Stomach smooth muscle (tissue), 2 donors: ENCODE results near the gene THSD7B.

Experiments used
- H3K27ac ChIP-seq: one replicate; pipeline ENCODE4 v1.7.0; 2013; ENCODE audit warnings: mild to moderate bottlenecking, low read length, inconsistent platforms
- H3K27me3 ChIP-seq, 2 donors: one replicate each; pipeline ENCODE4 v1.7.0; 2013; ENCODE audit warnings: low read length in 2 of 2; ENCODE audit not compliant: insufficient read depth in 2 of 2, control insufficient read depth in 1 of 2
- H3K36me3 ChIP-seq, 2 donors: one replicate each; pipeline ENCODE4 v1.7.0; 2013; ENCODE audit warnings: low read length in 2 of 2; ENCODE audit not compliant: control insufficient read depth in 2 of 2, insufficient read depth in 2 of 2
- H3K4me1 ChIP-seq: one replicate; pipeline ENCODE4 v1.7.0; 2013; ENCODE audit warnings: low read length; ENCODE audit not compliant: control insufficient read depth, insufficient read depth
- H3K4me3 ChIP-seq, 2 donors: one replicate each; pipeline ENCODE4 v1.7.0; 2013; ENCODE audit warnings: low read length in 2 of 2
- H3K9ac ChIP-seq, 2 donors: one replicate each; pipeline ENCODE4 v1.7.0; 2013; ENCODE audit warnings: low read length in 2 of 2, mild to moderate bottlenecking in 1 of 2
- H3K9me3 ChIP-seq, 2 donors: one replicate each; pipeline ENCODE4 v1.7.0; 2013; ENCODE audit warnings: low read length in 2 of 2; ENCODE audit not compliant: control insufficient read depth in 2 of 2
- donor health status: healthy.
- donor health status: Pancreatic carcinoma.

The THSD7B gene

DNA sequence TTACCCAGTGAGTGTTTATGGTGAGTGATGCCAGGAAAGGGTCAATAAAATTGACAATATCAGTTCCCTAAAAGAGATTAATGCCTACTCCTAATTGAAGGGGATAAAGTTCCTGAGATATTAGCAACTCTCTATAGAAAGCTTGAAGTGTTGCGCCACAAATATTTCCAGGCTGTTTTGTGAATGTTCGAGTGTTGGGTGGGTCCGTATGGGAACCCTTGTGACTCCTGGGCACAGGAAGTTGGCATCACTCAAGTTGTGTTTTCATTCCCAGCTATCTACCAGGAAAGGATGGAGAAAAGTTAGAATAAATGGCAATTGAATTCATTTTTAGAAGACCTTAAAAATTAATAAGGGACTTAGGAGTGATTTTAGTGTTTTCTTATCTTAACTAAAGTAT, 472.7 kb downstream of the THSD7B start:
- no peak overlapping the region for H3K27ac ChIP-seq
- no peak overlapping the region for H3K9ac ChIP-seq

DNA sequence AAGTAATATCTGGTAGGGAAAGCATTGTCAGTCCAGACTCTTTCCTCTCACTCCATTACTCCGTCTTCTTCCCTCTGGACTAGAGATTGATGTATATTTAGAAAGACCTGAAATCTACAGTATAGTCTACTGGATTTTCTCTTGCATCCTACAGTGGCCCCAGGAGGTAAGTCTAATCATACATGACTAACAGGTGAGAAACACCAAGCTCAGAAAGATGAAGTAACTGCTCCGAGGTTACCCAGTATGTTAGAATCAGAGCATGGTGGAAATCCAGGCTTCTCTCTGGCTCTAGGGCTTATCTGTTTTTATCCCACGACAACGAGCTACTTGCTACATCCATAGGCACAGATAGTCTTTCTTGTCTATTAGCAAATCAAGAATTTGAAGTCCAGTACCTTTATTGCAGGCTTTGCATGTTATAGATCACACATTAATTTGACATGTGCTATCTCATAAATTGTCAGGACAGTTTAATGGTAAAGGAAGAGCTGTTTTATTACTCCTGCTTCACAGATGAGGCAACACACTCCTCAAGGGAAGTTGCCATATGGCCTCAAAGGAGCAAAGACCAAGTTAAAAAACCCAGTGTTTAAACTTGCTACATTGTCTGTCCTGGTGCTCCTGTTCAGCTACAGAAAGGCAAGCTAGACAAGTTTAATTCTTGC, 484.3 kb downstream of the THSD7B start:
- H3K27me3 ChIP-seq = no peaks in the 10 kb centered on the region
- H3K4me3 ChIP-seq = no peak overlapping the region
- no peak overlapping the region for H3K9ac ChIP-seq
- H3K9me3 ChIP-seq = no peaks in the 10 kb centered on the region
- no peaks in the 10 kb centered on the region for H3K36me3 ChIP-seq
- no peaks in the 10 kb centered on the region for H3K4me1 ChIP-seq
- H3K27ac ChIP-seq = no peak overlapping the region

More for the DNA sequence above, 472.7 kb downstream of the THSD7B start:
- no peaks in the 10 kb centered on the region for H3K36me3 ChIP-seq
- no peak overlapping the region for H3K4me3 ChIP-seq
- H3K4me1 ChIP-seq = no peaks in the 10 kb centered on the region
- H3K9me3 ChIP-seq = no peaks in the 10 kb centered on the region
- H3K27me3 ChIP-seq = no peaks in the 10 kb centered on the region

DNA sequence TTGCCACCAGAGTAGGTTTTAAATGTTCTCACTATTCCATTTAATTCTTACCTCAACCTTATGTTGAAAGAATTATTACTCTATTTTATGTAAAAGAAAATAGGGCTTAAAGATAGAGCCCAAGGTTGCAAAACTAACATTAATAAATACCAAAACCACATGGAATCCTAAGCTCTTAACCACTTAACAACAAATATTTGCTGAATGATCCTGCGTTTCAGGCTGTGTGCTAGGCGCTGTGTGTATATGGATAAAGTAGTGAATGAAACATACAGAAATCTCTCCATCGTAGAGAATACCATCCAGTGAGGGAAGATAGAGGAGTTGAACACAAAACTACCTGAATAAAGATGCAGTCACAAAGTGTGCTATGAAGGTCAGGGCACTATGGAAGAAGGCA, 485.1 kb downstream of the THSD7B start:
- H3K9me3 ChIP-seq = no peaks in the 10 kb centered on the region
- H3K36me3 ChIP-seq = no peaks in the 10 kb centered on the region
- no peak overlapping the region for H3K27ac ChIP-seq
- no peak overlapping the region for H3K9ac ChIP-seq
- H3K4me1 ChIP-seq = no peaks in the 10 kb centered on the region
- no peak overlapping the region for H3K4me3 ChIP-seq
- H3K27me3 ChIP-seq = no peaks in the 10 kb centered on the region

DNA sequence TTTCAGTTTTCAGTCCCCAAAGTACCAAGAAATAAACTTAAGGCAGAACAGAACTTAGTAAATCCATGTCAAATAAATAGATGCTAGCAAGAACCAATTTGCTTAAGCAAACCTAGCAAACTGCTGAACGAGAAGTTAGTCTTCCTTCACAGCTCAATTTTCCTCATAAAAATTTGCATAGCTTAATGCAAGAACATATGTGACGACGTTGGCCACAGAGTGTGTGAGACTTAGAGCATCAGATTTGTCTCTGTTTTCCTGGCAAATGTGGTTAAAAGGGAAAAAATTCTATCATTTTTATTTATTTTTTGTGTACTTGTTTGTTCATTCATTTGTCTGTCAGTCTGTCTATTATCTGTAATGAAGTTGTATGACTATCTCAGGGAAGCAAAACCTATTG, 485.7 kb downstream of the THSD7B start:
- Histone ChIP-seq H3K27ac (no peak overlapping the region), H3K27me3 (no peaks in the 10 kb centered on the region), H3K4me1 (no peaks in the 10 kb centered on the region), H3K36me3 (no peaks in the 10 kb centered on the region), H3K9me3 (no peaks in the 10 kb centered on the region), H3K4me3 (no peak overlapping the region), H3K9ac (no peak overlapping the region)

DNA sequence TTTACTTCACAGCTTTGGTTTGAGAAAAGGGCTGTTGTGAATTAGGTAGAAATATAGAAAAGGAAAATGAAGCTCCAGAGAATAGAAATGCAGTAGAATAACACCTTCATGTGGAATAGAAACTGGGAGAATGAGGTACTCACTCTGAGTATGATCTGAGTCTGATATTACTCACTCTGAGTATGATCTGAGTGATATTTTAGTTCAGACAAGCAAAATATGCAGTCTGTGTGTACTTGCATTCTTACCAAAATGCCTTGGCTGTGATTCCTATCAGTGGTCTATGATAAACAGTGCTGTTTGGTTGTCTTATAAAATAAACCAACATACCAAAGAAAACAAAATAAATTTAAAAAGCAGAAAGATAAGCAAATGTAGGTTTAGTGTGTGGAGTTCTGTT, 487.6 kb downstream of the THSD7B start:
- H3K9ac ChIP-seq = no peak overlapping the region
- no peaks in the 10 kb centered on the region for H3K27me3 ChIP-seq
- no peak overlapping the region for H3K27ac ChIP-seq
- H3K36me3 ChIP-seq = no peaks in the 10 kb centered on the region
- H3K9me3 ChIP-seq = no peaks in the 10 kb centered on the region
- no peaks in the 10 kb centered on the region for H3K4me1 ChIP-seq
- no peak overlapping the region for H3K4me3 ChIP-seq

DNA sequence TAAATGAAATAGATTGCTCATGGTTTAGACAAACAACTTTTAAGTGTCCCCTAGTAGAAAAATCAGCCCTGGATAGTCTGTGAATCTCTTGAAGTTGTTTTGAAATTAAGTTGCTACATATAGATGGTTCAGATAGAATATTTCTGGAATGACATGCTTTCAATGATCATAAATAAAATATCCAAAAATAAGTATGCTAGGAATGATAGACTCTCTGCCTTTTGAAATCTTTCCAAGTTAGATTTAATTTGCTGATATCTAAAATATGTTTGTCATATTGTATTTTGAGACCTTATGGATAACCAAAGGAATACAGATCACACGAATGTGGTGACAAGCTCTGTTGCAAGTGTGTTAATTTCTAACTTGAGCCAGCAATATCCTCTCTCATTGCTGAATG, 488.7 kb downstream of the THSD7B start:
- Histone ChIP-seq H3K4me3 (no peak overlapping the region), H3K4me1 (no peaks in the 10 kb centered on the region), H3K36me3 (no peaks in the 10 kb centered on the region), H3K27me3 (no peaks in the 10 kb centered on the region), H3K27ac (no peak overlapping the region), H3K9ac (no peak overlapping the region), H3K9me3 (no peaks in the 10 kb centered on the region)

DNA sequence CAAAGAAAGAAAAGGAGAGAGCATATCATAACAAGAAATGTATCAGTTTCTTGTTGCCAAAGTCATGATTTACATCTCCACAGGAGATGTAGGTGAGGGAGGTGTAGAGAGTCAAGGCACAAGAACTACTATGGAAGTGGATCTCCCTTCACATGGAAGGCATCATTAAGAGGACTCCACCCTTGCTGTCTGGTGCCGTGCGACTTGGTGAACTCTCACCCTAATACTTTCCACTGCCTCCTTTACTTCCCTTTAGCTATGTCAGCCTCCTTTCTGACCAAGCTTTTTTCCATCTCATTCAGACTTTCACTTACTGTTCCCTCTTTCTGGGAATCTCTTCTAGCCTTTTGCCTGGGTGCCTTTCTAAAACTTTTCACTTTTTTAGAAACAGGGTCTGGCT, 490.0 kb downstream of the THSD7B start:
- H3K9me3 ChIP-seq = no peaks in the 10 kb centered on the region
- no peaks in the 10 kb centered on the region for H3K27me3 ChIP-seq
- H3K4me1 ChIP-seq = no peaks in the 10 kb centered on the region
- H3K4me3 ChIP-seq = no peak overlapping the region
- H3K27ac ChIP-seq = no peak overlapping the region
- no peak overlapping the region for H3K9ac ChIP-seq
- no peaks in the 10 kb centered on the region for H3K36me3 ChIP-seq

DNA sequence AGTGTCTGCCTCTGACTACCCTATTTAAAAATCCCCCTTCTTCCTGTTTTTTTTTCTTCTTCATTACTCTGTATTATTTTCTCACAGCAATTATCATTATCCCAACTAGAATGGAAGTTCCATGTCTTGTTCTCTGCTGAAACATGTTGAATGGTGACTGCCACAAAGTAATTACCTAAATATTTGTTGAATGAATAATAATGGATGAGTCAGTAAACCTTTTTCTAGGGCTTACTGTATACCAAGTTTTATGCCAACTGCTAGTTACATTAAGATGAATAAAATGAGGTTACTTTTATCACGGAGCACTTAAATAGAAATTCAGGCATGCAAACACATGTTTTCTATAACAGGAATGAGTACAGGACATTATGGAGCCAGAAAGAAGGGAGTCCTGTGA, 490.6 kb downstream of the THSD7B start:
- H3K9ac ChIP-seq = no peak overlapping the region
- H3K9me3 ChIP-seq = no peaks in the 10 kb centered on the region
- no peak overlapping the region for H3K4me3 ChIP-seq
- H3K4me1 ChIP-seq = no peaks in the 10 kb centered on the region
- no peak overlapping the region for H3K27ac ChIP-seq
- no peaks in the 10 kb centered on the region for H3K27me3 ChIP-seq
- H3K36me3 ChIP-seq = no peaks in the 10 kb centered on the region

DNA sequence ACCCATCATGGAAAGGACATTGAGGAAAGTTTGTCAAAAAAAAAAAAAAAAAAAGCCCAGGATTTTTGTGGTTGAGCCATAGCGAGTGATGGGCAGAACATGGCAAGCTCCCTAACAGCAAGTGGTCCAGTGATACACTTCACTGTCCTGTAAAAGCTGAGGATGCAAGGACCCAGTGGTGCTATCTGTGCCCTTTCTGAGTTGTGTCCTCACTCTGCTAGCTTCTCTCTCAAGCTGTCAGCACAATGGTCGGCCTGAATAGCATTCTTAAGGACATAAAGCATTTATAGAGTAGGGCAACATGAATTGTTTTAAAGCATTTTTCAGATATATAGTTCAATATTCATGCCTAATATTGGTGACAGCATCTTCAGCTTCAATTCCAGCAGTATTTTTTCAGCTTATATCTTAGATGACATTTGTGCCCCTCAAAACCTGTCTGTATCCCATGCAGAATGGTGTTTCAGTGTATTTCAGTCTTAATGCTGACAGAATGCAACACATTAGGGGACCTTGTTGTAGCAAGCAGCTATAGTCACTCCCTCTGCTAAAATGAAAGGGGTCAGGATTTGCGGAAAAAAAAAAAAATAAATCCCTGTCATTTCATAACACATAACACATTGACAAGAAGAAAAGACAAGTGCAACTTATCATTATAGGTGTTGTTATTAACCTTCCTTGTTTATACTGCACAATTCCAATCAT, 496.7 kb downstream of the THSD7B start:
- H3K36me3 ChIP-seq = no peaks in the 10 kb centered on the region
- H3K4me1 ChIP-seq = no peaks in the 10 kb centered on the region
- no peaks in the 10 kb centered on the region for H3K9me3 ChIP-seq
- H3K27me3 ChIP-seq = no peaks in the 10 kb centered on the region
- H3K9ac ChIP-seq = no peak overlapping the region
- no peak overlapping the region for H3K4me3 ChIP-seq
- H3K27ac ChIP-seq = no peak overlapping the region

DNA sequence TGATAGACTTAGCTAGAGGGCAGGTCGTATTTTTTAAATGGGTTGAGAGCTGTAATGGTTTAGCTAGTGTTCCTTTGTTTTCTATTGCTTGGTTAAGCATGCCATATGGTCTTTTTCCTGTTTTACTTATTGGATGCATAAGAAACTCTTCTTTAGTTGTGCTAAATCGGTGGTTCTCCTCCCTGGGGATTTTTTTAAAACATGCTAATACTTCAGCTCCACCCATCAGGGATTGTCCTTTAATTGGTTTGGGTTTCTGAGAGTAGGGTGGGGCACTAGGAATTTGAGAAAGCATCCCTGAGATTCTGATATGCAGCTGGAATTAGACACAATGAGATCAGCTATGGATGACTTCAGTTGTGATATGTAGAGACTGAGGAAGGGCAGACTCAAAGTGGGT, 497.2 kb downstream of the THSD7B start:
- no peaks in the 10 kb centered on the region for H3K36me3 ChIP-seq
- H3K4me3 ChIP-seq = no peak overlapping the region
- H3K27me3 ChIP-seq = no peaks in the 10 kb centered on the region
- H3K9ac ChIP-seq = no peak overlapping the region
- no peaks in the 10 kb centered on the region for H3K4me1 ChIP-seq
- no peaks in the 10 kb centered on the region for H3K9me3 ChIP-seq
- H3K27ac ChIP-seq = no peak overlapping the region

DNA sequence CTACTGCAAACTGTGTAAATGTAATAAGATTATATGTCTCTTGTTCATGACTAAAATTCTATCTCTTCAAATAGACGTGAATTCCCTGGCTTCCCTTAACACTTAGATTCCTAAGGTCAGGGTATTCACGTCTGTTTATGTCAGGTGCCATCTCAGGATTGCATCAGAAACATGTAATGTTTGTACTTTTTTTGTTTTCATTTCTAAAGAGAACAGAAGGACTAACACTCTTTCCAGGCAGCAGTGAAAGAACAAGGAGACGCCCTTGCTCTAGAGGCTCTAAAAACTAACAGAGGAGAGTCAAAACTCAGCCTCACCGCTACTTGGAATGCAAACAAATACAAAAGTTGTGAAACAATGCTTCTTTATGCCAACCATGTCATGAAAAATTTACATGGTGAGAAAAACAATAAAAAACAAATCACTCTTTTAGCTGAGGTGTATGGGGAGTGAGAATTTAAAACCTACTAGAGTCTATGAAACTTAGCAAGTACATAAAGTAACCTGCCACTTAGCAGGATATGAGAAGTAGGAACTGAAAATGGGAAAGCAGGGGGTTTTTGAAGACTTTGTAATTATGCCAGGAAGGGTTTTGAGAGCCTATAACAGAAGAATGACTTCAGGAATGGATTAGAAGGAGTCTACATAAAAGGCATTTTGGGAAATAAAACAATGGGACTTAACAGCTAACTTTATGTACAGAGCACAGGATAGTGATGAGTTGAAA, 522.7 kb downstream of the THSD7B start:
- H3K9ac ChIP-seq = no peak overlapping the region
- no peaks in the 10 kb centered on the region for H3K27me3 ChIP-seq
- H3K4me1 ChIP-seq = no peaks in the 10 kb centered on the region
- no peaks in the 10 kb centered on the region for H3K9me3 ChIP-seq
- no peaks in the 10 kb centered on the region for H3K36me3 ChIP-seq
- no peak overlapping the region for H3K27ac ChIP-seq
- H3K4me3 ChIP-seq = no peak overlapping the region
